MM.1S (cell line): ENCODE measurements around the gene NBEA.

Experiments used
- CTCF ChIP-seq: fragments of 300-600 bp; sonication (generic); IDR thresholded peaks from 2 replicates; pipeline ENCODE4 v1.5.1; 2016; ENCODE audit warnings: antibody characterized with exemption, low read length, mixed read lengths
- EZH2 ChIP-seq: fragments of 300-600 bp; sonication (generic); optimal IDR thresholded peaks from 2 replicates; pipeline ENCODE3; 2017; ENCODE audit warnings: low read depth, mild to moderate bottlenecking, antibody characterized with exemption, low read length, mixed read lengths
- EZH2phosphoT487 ChIP-seq: fragments of 300-600 bp; sonication (generic); IDR thresholded peaks from 2 replicates; pipeline ENCODE4 v1.6.1; 2018; ENCODE audit warnings: antibody characterized with exemption, low read length

GRCh38 chr13:35139591-35139990 lies 197.5 kb downstream of the NBEA start:
- TF ChIP-seq CTCF (no peak), EZH2 (no peak), EZH2phosphoT487 (no peak)
